Ascending aorta (tissue), 2 donors: ENCODE data around the gene LDHAL6B. TPM values are rescaled to one million over a fixed set of nuclear protein-coding genes. Genes with fewer than 3 reads are reported as not detected.

Source experiments
- DNase-seq, 2 donors: peaks; one replicate each; pipeline ENCODE4 v3.0.0-alpha.2; 2019; ENCODE audit warnings: low spot score in 2 of 2
- H3K27ac ChIP-seq, 2 donors: fragments of 200-600 bp; sonication (generic); one replicate each; pipeline ENCODE4 v1.5.1; 2016 to 2017; ENCODE audit warnings: mild to moderate bottlenecking in 1 of 2
- H3K27me3 ChIP-seq: fragments of 200-600 bp; sonication (generic); one replicate; pipeline ENCODE4 v1.5.1; 2017
- H3K36me3 ChIP-seq, 2 donors: fragments of 200-600 bp; sonication (generic); one replicate each; pipeline ENCODE4 v1.5.1; 2016
- H3K4me1 ChIP-seq, 2 donors: fragments of 200-600 bp; sonication (generic); one replicate each; pipeline ENCODE4 v1.5.1; 2016 to 2017; ENCODE audit warnings: mild to moderate bottlenecking in 1 of 2
- H3K4me3 ChIP-seq, 2 donors: fragments of 200-600 bp; sonication (generic); one replicate each; pipeline ENCODE4 v1.5.1; 2016 to 2017; ENCODE audit warnings: mild to moderate bottlenecking in 1 of 2
- H3K9me3 ChIP-seq, 2 donors: fragments of 200-600 bp; sonication (generic); one replicate each; pipeline ENCODE4 v1.5.1; 2016
- intact Hi-C: fragments of 100-400 bp; cut with DNase I; formaldehyde crosslinking; loops from one replicate; pipeline ENCODE4 v1.15.1; 2023
- total RNA-seq: library from RNA; depleted of rRNA; stranded (reverse); fragments of >200 nt; gene quantifications from one replicate; pipeline ENCODE4 v1.1.0, GENCODE V29; 2016
- TF ChIP-seq, protein P1 (sequence below), 3 experiments: fragments of 200-600 bp in 2 of 3; fragments of 450-650 bp in 1 of 3; sonication (generic) in 2 of 3; IDR thresholded peaks; one replicate each; pipeline ENCODE4 v1.5.1; 2016 to 2019; ENCODE audit warnings: antibody characterized with exemption in 3 of 3, mild to moderate bottlenecking in 1 of 3, moderate library complexity in 1 of 3

LDHAL6B gene
- total RNA-seq, 1 donor from 2014 or later: not detected

DNA sequence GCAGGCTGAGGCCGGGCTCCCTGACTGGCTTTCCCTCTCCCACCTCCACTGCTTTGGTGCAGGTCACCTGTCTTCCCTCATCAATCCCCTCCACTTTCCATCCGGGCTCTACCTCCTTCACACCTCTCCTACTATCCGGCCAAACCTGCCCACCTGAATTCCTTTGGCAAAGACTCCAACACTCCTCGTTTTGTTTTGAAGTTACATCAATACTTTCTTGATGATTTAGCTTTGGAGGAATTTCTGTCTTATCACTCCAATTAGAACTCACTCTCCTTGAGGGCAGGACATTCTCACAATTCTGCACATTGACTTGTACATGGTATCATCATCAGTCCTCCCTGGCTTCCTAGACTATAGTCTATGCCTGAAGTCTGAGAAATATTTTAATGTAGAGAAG lies 20.4 kb downstream of the LDHAL6B start:
- TF ChIP-seq, protein P1, sequence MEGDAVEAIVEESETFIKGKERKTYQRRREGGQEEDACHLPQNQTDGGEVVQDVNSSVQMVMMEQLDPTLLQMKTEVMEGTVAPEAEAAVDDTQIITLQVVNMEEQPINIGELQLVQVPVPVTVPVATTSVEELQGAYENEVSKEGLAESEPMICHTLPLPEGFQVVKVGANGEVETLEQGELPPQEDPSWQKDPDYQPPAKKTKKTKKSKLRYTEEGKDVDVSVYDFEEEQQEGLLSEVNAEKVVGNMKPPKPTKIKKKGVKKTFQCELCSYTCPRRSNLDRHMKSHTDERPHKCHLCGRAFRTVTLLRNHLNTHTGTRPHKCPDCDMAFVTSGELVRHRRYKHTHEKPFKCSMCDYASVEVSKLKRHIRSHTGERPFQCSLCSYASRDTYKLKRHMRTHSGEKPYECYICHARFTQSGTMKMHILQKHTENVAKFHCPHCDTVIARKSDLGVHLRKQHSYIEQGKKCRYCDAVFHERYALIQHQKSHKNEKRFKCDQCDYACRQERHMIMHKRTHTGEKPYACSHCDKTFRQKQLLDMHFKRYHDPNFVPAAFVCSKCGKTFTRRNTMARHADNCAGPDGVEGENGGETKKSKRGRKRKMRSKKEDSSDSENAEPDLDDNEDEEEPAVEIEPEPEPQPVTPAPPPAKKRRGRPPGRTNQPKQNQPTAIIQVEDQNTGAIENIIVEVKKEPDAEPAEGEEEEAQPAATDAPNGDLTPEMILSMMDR (IDR thresholded peaks at IDR 0.05): no peak
- no peaks in the 10 kb centered on the region for H3K9me3 ChIP-seq
- H3K27me3 ChIP-seq: no peaks in the 10 kb centered on the region
- H3K4me1 ChIP-seq: peaks cover 0 to 4% of the 10 kb centered on the region in 2 donors
- no peak overlapping the region for H3K27ac ChIP-seq
- DNase-seq: no peak
- H3K36me3 ChIP-seq: peaks cover 13 to 52% of the 10 kb centered on the region in 2 donors
- intact Hi-C loops: no loop called here
- H3K4me3 ChIP-seq: no peak overlapping the region

GRCh38 chr15:59229015-59229414 lies 22.4 kb downstream of the LDHAL6B start:
- H3K27ac ChIP-seq: no peak overlapping the region
- peaks cover 13 to 38% of the 10 kb centered on the region in 2 donors for H3K36me3 ChIP-seq
- no peak overlapping the region for H3K4me3 ChIP-seq
- H3K4me1 ChIP-seq: peaks cover 0 to 8% of the 10 kb centered on the region in 2 donors
- DNase-seq: no peak
- no peaks in the 10 kb centered on the region for H3K27me3 ChIP-seq
- no peaks in the 10 kb centered on the region for H3K9me3 ChIP-seq
- intact Hi-C loops: no loop called here
- TF ChIP-seq, protein P1 (IDR thresholded peaks at IDR 0.05): no peak

DNA sequence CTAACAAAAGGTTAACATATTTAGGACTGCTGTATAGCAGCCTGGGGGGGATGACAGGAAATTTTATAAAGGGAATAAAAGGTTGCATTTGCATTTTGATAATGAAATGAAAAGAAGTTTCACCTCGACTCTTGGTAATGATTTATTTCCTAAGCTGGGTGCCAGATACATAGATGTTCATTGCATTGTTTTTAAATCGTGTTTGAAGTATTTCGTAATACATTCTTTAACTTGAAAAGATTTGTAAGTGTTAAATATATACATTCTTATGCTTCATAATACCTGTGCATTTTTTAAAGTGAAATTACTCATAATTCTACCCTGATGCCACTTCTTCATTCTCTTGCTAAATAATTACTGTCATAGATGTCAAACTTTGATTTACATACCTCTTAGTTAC lies 22.8 kb downstream of the LDHAL6B start:
- intact Hi-C loops: no loop called here
- Histone ChIP-seq H3K4me3 (no peak overlapping the region), H3K4me1 (peaks cover 0 to 8% of the 10 kb centered on the region in 2 donors), H3K27ac (no peak overlapping the region), H3K9me3 (no peaks in the 10 kb centered on the region), H3K27me3 (no peaks in the 10 kb centered on the region), H3K36me3 (peaks cover 13 to 37% of the 10 kb centered on the region in 2 donors)
- TF ChIP-seq, protein P1 (IDR thresholded peaks at IDR 0.05): no peak
- no peak for DNase-seq

- no peak for DNase-seq
- intact Hi-C loops: loop anchor here (5.0 kb wide), 2 partner anchors 63 to 82 kb away; no protein-coding TSS in a partner anchor
- Histone ChIP-seq H3K36me3 (peaks cover 7 to 30% of the 10 kb centered on the region in 2 donors), H3K4me3 (no peak overlapping the region), H3K9me3 (no peaks in the 10 kb centered on the region), H3K27ac (peak overlapping the region in 1 of 2 donors; percentile 5), H3K4me1 (peaks cover 0 to 8% of the 10 kb centered on the region in 2 donors), H3K27me3 (no peaks in the 10 kb centered on the region)
- TF ChIP-seq, protein P1 (IDR thresholded peaks at IDR 0.05): no peak
Observed at GRCh38 chr15:59230531-59231055, 23.9 kb downstream of the LDHAL6B start.

- TF ChIP-seq, protein P1 (IDR thresholded peaks at IDR 0.05): no peak
- Histone ChIP-seq H3K9me3 (no peaks in the 10 kb centered on the region), H3K4me1 (peaks cover 0 to 16% of the 10 kb centered on the region in 2 donors), H3K36me3 (peaks cover 0 to 17% of the 10 kb centered on the region in 2 donors), H3K27ac (peak overlapping the region; percentile 32 to 46), H3K27me3 (no peaks in the 10 kb centered on the region), H3K4me3 (no peak overlapping the region)
- intact Hi-C loops: loop anchor here (1.0 to 5.0 kb wide), 3 partner anchors 9 to 80 kb away; no protein-coding TSS in a partner anchor
- DNase-seq: no peak
Observed at GRCh38 chr15:59232476-59232875, 25.8 kb downstream of the LDHAL6B start.
